HepG2 (cell line): ENCODE data around the gene SUPT6H. TPM values are rescaled to one million over a fixed set of nuclear protein-coding genes. Genes with fewer than 3 reads are reported as not detected.

Experiments
- FOXA3 ChIP-seq: IDR thresholded peaks from 2 replicates; pipeline ENCODE4 v1.6.1; 2016; ENCODE audit warnings: missing genetic modification reagents, missing compliant biosample characterization
- IKZF1 ChIP-seq: fragments of 450-650 bp; IDR thresholded peaks from 2 replicates; pipeline ENCODE4 v1.7.1; 2016
- KDM6A ChIP-seq: IDR thresholded peaks from 2 replicates; pipeline ENCODE4 v1.6.1; 2016; ENCODE audit warnings: low read depth
- MATR3 ChIP-seq: sonication (generic); formaldehyde crosslinking; IDR thresholded peaks from 2 replicates; pipeline ENCODE4 v1.4.0; 2020; ENCODE audit warnings: missing genetic modification reagents
- SRSF9 ChIP-seq: fragments of 200-400 bp; formaldehyde crosslinking; IDR thresholded peaks from 2 replicates; pipeline ENCODE4 v1.6.1; 2018; ENCODE audit warnings: borderline replicate concordance, mild to moderate bottlenecking, low read depth, low read length; ENCODE audit not compliant: insufficient read depth, poor library complexity, severe bottlenecking
- TBP ChIP-seq: sonication (generic); formaldehyde crosslinking; IDR thresholded peaks from 2 replicates; pipeline ENCODE4 v1.5.0; 2020; ENCODE audit warnings: missing genetic modification reagents
- THAP11 ChIP-seq: IDR thresholded peaks from 2 replicates; pipeline ENCODE4 v1.6.1; 2016; ENCODE audit warnings: missing biosample characterization, missing genetic modification reagents
- TOE1 ChIP-seq: sonication (generic); formaldehyde crosslinking; IDR thresholded peaks from 2 replicates; pipeline ENCODE4 v1.4.0; 2020; ENCODE audit warnings: mild to moderate bottlenecking, missing genetic modification reagents
- TSC22D2 ChIP-seq: sonication (generic); formaldehyde crosslinking; IDR thresholded peaks from 2 replicates; pipeline ENCODE4 v1.5.1; 2020; ENCODE audit warnings: missing genetic modification reagents, mild to moderate bottlenecking, borderline replicate concordance
- ZFYVE20 ChIP-seq: sonication (generic); formaldehyde crosslinking; IDR thresholded peaks from 2 replicates; pipeline ENCODE4 v1.8.0; 2023; ENCODE audit warnings: low read depth, mild to moderate bottlenecking, moderate library complexity, missing genetic modification reagents, borderline replicate concordance
- ZNF335 ChIP-seq: sonication (generic); formaldehyde crosslinking; IDR thresholded peaks from 2 replicates; pipeline ENCODE4 v1.4.0; 2020; ENCODE audit warnings: missing genetic modification reagents
- ZNF432 ChIP-seq: sonication (generic); formaldehyde crosslinking; IDR thresholded peaks from 2 replicates; pipeline ENCODE4 v1.5.0; 2020; ENCODE audit warnings: missing genetic modification reagents, mild to moderate bottlenecking, borderline replicate concordance
- polyA plus RNA-seq, 8 experiments: library from polyadenylated mRNA; depleted of rRNA in 3 of 8; stranded (reverse) in 7 of 8; unstranded in 1 of 8; fragments of >200 nt; fragmentation: Illumina TruSeq in 4 of 8; extraction: Trizol in 4 of 8; gene quantifications; 2 replicates each; pipeline versions ENCODE4 v1.2.1 to v1.2.3, GENCODE V29; 2011 to 2016; ENCODE audit warnings: low read depth in 4 of 8, missing spikeins in 1 of 8, mixed read lengths in 1 of 8; ENCODE audit not compliant: insufficient read depth in 1 of 8
- total RNA-seq, 5 experiments: library from RNA; depleted of rRNA; stranded (reverse); fragments of >200 nt; fragmentation: Illumina TruSeq; extraction: Trizol; gene quantifications; 2 replicates each; pipeline ENCODE4 v1.2.3, GENCODE V29; 2016; ENCODE audit warnings: low read depth in 1 of 5
- TF ChIP-seq, protein P1 (sequence below): IDR thresholded peaks from 2 replicates; pipeline ENCODE4 v1.6.1; 2012; ENCODE audit warnings: low read length, improper control_type of control experiment
- TF ChIP-seq, protein P2 (sequence below): sonication (generic); formaldehyde crosslinking; IDR thresholded peaks from 2 replicates; pipeline ENCODE4 v1.8.0; 2022; ENCODE audit warnings: mild to moderate bottlenecking, missing genetic modification reagents, moderate library complexity
- TF ChIP-seq, protein P3 (sequence below): sonication (generic); formaldehyde crosslinking; IDR thresholded peaks from 2 replicates; pipeline ENCODE4 v1.5.1; 2020; ENCODE audit warnings: mild to moderate bottlenecking, missing genetic modification reagents, moderate library complexity

SUPT6H gene
- total and polyA plus RNA-seq, 2 of the 13 experiments (the other 11 are each of a cell fraction or from before 2014, with no cell fraction given): 32.7 to 39.9 TPM

DNA sequence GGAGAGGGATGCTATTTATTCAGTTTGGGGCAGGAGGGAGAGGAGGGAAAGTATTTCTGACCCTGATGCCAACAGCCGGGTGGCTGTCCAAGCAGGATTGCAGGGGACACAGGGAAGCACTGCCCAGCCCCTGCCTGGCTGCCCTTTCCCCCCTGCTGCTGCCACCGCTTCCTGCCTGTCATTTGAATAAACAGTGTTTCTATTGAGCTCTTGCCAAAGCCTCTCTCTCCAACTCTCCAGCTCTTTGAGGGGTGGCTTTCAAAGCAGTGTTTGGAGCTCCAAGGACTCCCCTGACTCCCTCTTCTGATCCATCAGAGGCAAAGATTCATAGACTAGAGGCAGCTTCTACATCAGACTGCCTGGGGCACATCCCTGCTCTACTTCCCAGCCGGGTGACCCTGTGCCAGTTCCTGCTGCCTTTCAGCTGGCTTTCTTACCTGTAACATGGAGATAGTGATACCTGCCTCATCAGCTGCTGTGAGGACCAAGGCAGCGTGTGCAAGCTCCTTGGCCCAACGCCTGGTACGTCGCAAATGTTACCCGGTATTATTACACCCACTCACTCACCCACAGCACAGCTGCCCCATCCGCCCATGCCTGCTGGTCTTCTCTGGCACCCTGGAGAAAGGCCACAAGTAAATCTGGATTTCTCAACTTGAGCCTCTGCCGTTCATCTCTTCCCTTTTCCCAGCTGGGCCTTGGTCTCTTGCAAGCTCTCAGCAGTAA, 40.2 kb downstream of the SUPT6H start (continued):
- TF ChIP-seq, protein P1, sequence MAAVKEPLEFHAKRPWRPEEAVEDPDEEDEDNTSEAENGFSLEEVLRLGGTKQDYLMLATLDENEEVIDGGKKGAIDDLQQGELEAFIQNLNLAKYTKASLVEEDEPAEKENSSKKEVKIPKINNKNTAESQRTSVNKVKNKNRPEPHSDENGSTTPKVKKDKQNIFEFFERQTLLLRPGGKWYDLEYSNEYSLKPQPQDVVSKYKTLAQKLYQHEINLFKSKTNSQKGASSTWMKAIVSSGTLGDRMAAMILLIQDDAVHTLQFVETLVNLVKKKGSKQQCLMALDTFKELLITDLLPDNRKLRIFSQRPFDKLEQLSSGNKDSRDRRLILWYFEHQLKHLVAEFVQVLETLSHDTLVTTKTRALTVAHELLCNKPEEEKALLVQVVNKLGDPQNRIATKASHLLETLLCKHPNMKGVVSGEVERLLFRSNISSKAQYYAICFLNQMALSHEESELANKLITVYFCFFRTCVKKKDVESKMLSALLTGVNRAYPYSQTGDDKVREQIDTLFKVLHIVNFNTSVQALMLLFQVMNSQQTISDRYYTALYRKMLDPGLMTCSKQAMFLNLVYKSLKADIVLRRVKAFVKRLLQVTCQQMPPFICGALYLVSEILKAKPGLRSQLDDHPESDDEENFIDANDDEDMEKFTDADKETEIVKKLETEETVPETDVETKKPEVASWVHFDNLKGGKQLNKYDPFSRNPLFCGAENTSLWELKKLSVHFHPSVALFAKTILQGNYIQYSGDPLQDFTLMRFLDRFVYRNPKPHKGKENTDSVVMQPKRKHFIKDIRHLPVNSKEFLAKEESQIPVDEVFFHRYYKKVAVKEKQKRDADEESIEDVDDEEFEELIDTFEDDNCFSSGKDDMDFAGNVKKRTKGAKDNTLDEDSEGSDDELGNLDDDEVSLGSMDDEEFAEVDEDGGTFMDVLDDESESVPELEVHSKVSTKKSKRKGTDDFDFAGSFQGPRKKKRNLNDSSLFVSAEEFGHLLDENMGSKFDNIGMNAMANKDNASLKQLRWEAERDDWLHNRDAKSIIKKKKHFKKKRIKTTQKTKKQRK: no peak
- TF ChIP-seq IKZF1: no peak
- TF ChIP-seq ZFYVE20: no peak
- no peak for TF ChIP-seq ZNF432 (CRISPR knock-in tag)
- TF ChIP-seq, protein P2, sequence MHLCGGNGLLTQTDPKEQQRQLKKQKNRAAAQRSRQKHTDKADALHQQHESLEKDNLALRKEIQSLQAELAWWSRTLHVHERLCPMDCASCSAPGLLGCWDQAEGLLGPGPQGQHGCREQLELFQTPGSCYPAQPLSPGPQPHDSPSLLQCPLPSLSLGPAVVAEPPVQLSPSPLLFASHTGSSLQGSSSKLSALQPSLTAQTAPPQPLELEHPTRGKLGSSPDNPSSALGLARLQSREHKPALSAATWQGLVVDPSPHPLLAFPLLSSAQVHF: no peak
- TF ChIP-seq FOXA3 (CRISPR knock-in tag): peak; percentile 23; the same call in 1 of the 2 replicates
- no peak for TF ChIP-seq TOE1 (CRISPR knock-in tag)
- TF ChIP-seq TSC22D2: no peak
- TF ChIP-seq TBP (CRISPR knock-in tag): no peak
- TF ChIP-seq MATR3 (CRISPR knock-in tag): no peak
- no peak for TF ChIP-seq KDM6A (CRISPR knock-in tag)
- TF ChIP-seq, protein P3, sequence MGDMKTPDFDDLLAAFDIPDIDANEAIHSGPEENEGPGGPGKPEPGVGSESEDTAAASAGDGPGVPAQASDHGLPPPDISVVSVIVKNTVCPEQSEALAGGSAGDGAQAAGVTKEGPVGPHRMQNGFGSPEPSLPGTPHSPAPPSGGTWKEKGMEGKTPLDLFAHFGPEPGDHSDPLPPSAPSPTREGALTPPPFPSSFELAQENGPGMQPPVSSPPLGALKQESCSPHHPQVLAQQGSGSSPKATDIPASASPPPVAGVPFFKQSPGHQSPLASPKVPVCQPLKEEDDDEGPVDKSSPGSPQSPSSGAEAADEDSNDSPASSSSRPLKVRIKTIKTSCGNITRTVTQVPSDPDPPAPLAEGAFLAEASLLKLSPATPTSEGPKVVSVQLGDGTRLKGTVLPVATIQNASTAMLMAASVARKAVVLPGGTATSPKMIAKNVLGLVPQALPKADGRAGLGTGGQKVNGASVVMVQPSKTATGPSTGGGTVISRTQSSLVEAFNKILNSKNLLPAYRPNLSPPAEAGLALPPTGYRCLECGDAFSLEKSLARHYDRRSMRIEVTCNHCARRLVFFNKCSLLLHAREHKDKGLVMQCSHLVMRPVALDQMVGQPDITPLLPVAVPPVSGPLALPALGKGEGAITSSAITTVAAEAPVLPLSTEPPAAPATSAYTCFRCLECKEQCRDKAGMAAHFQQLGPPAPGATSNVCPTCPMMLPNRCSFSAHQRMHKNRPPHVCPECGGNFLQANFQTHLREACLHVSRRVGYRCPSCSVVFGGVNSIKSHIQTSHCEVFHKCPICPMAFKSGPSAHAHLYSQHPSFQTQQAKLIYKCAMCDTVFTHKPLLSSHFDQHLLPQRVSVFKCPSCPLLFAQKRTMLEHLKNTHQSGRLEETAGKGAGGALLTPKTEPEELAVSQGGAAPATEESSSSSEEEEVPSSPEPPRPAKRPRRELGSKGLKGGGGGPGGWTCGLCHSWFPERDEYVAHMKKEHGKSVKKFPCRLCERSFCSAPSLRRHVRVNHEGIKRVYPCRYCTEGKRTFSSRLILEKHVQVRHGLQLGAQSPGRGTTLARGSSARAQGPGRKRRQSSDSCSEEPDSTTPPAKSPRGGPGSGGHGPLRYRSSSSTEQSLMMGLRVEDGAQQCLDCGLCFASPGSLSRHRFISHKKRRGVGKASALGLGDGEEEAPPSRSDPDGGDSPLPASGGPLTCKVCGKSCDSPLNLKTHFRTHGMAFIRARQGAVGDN (CRISPR knock-in tag): peak; percentile 82
- no peak for TF ChIP-seq ZNF335 (CRISPR knock-in tag)
- TF ChIP-seq THAP11: no peak
- TF ChIP-seq SRSF9: no peak
